Measurements from ENCODE around the gene TBCK.

- TF ChIP-seq EZH2 (IDR thresholded peaks at IDR 0.05; ENCODE audit: insufficient read depth, low read length) (no peak), CTCF (IDR thresholded peaks at IDR 0.05; ENCODE audit: insufficient read depth, low read depth, low read length) (no peak)
These were observed 9.4 kb downstream of the TBCK start for GRCh38 chr4:106306561-106306960.

Measured in astrocyte (in vitro differentiated cells and primary cell).